GM12801 (cell line): ENCODE results near the gene NEK6.

Experiments used
- TF ChIP-seq, protein P1 (sequence below): IDR thresholded peaks from one replicate; pipeline ENCODE4 v1.5.1; 2011; ENCODE audit warnings: control low read depth; ENCODE audit not compliant: insufficient read length; ENCODE audit errors: extremely low read depth

NEK6 gene

DNA sequence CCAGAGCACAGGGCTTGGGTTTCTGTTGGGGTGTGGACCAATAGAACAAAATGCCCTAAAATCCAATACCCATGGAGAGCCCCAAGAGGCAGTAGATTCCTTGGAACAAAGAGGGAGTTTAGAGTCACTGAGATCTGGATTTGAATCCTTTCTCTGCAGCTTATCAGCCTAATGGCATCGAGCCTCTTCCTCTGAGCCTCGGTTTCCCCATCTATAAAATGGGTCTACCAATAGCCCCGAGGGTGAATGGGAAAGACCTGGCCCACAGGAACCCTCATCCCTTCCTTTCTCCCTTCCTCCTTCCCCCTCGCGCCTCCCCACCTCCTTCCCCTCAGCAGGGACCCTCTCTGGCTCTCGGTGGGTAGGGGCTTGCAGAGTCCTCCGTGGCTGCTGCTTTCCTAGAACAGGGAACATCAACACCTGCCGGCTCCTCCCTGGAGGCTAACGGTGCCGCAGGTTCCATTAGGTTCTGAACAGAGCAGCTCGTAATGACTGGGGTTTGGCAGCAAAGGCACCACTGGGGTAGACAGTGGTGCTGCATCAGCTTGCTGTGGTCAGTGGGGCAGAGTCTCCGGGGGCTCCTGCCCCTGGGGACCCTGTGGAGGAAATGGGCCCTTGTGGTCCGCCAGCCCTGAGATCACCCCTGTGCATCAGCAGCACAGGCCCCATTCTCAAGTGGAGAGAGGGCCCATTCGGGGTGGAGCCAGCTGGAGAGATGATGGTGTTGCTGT is 40.3 kb downstream of the NEK6 start:
- TF ChIP-seq, protein P1, sequence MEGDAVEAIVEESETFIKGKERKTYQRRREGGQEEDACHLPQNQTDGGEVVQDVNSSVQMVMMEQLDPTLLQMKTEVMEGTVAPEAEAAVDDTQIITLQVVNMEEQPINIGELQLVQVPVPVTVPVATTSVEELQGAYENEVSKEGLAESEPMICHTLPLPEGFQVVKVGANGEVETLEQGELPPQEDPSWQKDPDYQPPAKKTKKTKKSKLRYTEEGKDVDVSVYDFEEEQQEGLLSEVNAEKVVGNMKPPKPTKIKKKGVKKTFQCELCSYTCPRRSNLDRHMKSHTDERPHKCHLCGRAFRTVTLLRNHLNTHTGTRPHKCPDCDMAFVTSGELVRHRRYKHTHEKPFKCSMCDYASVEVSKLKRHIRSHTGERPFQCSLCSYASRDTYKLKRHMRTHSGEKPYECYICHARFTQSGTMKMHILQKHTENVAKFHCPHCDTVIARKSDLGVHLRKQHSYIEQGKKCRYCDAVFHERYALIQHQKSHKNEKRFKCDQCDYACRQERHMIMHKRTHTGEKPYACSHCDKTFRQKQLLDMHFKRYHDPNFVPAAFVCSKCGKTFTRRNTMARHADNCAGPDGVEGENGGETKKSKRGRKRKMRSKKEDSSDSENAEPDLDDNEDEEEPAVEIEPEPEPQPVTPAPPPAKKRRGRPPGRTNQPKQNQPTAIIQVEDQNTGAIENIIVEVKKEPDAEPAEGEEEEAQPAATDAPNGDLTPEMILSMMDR = no peak

DNA sequence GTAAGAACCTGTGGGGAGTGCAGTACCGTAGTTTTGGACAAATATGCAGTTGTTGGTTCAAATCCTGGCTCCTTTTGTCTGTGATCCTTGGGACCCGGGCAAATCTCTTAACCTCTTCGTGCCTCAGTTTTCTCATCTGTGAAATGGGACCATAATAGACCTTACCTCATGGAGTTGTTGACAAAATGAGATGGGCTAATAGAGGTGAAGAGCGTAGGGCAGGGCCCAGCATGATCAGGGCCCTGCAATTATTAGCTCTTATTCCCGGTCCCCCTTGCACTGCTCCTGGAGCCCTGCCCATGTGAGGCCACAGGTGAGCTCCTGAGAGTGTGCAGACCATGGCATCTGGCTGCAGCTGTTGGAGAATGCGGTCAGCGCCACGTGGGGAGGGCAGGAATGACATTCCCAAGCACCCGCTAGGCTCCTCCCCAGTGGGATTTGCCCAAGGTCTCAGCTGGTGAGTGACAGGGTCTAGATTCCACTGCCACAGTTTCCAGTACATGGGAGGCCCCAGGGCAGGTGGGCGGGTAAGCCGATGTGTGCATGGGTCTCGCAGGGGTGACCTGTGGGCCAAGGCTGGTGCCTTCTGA is 41.0 kb downstream of the NEK6 start:
- TF ChIP-seq, protein P1 = no peak

DNA sequence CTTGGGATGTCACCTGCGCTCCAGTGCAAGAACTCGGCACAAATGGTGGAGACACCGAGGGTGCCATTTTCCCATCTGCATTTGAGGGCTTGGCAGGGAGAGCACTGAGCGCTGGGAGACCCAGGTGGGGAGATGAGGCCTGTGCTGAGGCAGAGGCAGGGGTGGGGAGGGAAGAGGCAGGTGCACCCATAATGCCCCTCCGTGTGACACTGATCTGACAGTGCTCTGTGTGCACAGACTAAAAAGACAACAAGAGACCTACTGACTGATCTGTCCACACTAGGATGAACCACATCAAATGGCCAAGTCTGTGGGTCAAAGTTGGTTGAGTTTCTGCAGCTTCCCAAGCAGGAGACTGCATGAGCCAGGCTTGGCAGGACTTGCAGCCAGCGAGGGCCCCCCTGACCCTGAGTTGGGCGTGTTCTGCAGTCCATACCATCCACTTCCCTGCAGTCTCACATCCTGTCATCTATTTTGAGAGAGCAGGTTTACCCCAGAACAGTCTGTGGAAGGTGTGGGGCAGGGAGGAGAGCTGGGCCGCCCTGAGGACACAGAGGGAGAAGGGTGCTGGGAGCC is 41.9 kb downstream of the NEK6 start:
- TF ChIP-seq, protein P1 = no peak

DNA sequence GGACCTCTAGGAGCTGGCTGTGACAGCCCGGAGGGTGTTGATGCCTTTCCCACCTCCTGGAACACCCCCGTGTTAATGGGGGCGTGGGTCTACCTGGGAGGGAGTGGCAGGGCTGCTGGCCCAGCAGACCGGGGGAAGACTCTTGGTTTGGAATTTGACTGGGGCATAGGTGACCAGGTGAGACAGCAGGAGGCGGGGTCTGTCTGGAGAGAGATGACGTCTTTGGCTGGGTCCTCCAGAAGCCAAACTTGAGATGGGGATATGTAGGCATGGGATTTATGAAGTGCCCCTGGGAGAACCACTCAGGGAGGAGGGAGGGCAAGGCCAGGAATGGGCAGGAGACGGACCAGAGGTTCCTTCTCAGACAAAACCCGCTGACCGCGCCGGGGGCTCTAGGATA is 42.6 kb downstream of the NEK6 start:
- TF ChIP-seq, protein P1 = no peak

DNA sequence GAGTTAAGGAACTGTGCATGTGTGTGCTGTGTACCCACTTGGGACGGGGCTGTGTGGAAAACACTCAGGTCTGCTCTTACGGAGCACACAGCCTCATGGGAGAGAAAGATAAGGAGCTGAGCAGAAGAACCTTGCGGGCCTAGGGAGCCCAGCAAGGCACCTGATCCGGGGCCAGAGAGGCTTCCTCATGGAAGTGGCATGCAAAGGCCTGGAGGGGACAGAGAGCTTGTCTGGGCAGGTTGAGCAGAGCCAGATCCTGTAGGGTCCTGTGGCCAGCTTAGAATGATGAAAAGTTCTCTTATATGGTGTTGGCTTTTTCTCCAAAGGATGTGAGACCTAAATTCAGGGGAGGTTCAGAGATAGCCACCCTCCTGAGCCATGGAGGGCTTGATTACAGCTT is 45.2 kb downstream of the NEK6 start:
- TF ChIP-seq, protein P1 = no peak

DNA sequence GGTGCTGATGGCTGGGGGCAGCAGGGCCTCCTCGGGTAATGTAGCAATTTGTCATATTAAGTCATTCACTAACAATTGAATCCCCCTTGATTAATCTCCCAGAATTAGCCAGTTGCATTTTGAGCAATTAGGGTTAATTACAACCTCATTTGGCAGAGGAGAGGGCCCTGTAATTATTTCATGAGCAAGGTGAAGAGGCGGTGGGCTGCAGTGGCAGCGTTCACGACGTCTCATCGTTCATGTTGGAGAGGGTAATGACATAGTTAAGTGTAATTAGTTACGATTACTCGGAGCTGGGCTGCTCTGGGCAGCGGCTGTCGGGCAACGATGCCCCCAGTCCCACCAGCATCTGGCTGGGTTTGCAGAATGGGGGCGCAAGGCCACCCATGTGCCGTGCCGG is 46.0 kb downstream of the NEK6 start:
- TF ChIP-seq, protein P1 = no peak

DNA sequence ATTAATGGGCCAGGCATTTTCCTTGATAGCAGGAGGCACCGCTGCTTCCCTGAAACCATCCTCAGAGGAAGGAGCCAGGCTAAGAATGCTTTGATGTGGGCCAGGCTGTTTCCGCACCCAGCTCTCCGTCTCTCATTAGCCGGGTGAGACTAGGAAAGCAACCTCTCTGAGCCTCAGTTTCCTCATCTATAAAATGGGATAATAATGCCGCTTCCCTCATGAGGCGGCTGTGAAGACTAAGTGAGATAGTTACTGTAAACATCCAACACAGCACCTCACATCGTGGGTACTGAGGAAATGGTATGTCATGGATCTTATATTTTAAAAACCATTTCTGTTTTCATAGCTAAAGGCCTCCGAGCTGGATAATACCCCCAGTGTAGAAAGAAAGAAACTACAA is 46.5 kb downstream of the NEK6 start:
- TF ChIP-seq, protein P1 = no peak
